GM19328 (cell line): ENCODE results near the gene DSN1.

Experiments used
- ATAC-seq: cut with Tn5 transposase; IDR thresholded peaks from one replicate; pipeline ENCODE4 v1.9.1; 2021; ENCODE audit warnings: mild to moderate bottlenecking, moderate library complexity; ENCODE audit not compliant: unreplicated experiment

The DSN1 gene

GRCh38 chr20:36758276-36758675 lies 15.3 kb downstream of the DSN1 start:
- no peak for ATAC-seq

GRCh38 chr20:36756496-36756895 lies 17.1 kb downstream of the DSN1 start:
- no peak for ATAC-seq

- no peak for ATAC-seq
Observed at GRCh38 chr20:36754656-36755222, 18.8 kb downstream of the DSN1 start.

GRCh38 chr20:36752582-36752981 lies 21.0 kb downstream of the DSN1 start:
- no peak for ATAC-seq

- peak; percentile 91 for ATAC-seq
Observed at GRCh38 chr20:36745927-36746659, 27.5 kb downstream of the DSN1 start, which contains the start of gene NDRG3. TSS of gene NDRG3 (minus strand) at chr20:36746090. CDS start at chr20:36721735, 24,355 bp downstream.

- peak; percentile 32 for ATAC-seq
Observed at GRCh38 chr20:36745234-36745926, 28.2 kb downstream of the DSN1 start.

GRCh38 chr20:36744764-36745191 lies 28.8 kb downstream of the DSN1 start:
- no peak for ATAC-seq

GRCh38 chr20:36744243-36744642 lies 29.3 kb downstream of the DSN1 start:
- ATAC-seq: no peak

GRCh38 chr20:36742558-36742957 lies 31.0 kb downstream of the DSN1 start:
- no peak for ATAC-seq

- ATAC-seq: no peak
Observed at GRCh38 chr20:36741072-36741471, 32.5 kb downstream of the DSN1 start.

- no peak for ATAC-seq
Observed at GRCh38 chr20:36737183-36737499, 36.4 kb downstream of the DSN1 start.

- no peak for ATAC-seq
Observed at GRCh38 chr20:36736451-36737182, 36.9 kb downstream of the DSN1 start.

GRCh38 chr20:36732456-36732855 lies 41.1 kb downstream of the DSN1 start:
- no peak for ATAC-seq

- ATAC-seq: no peak
Observed at GRCh38 chr20:36728986-36729385, 44.6 kb downstream of the DSN1 start.

GRCh38 chr20:36726168-36726567 lies 47.4 kb downstream of the DSN1 start:
- ATAC-seq: no peak

GRCh38 chr20:36720510-36720909 lies 53.1 kb downstream of the DSN1 start:
- ATAC-seq: no peak

- no peak for ATAC-seq
Observed at GRCh38 chr20:36717657-36718056, 55.9 kb downstream of the DSN1 start.

GRCh38 chr20:36717021-36717420 lies 56.5 kb downstream of the DSN1 start:
- ATAC-seq: no peak

GRCh38 chr20:36712775-36713174 lies 60.8 kb downstream of the DSN1 start:
- no peak for ATAC-seq

GRCh38 chr20:36709126-36709525 lies 64.4 kb downstream of the DSN1 start:
- ATAC-seq: no peak

- ATAC-seq: no peak
Observed at GRCh38 chr20:36703530-36703929, 70.0 kb downstream of the DSN1 start.
